T-helper 1 cell treated with Interleukin-12 subunit alpha and Interleukin-12 subunit beta and Interleukin-4 antibody, amounts not matched to agents 30 μg/mL and 1 μg/mL, for 36 hours (primary cell): Measurements from ENCODE around the gene ATP2A3.

Source experiments
- H3K27ac Mint-ChIP-seq: one replicate; pipeline ENCODE4 v1.8.0; 2021; ENCODE audit warnings: mild to moderate bottlenecking, mixed read lengths
- H3K27me3 Mint-ChIP-seq: one replicate; pipeline ENCODE4 v1.8.0; 2021; ENCODE audit warnings: low read depth, mixed read lengths
- H3K36me3 Mint-ChIP-seq: one replicate; pipeline ENCODE4 v1.8.0; 2021; ENCODE audit warnings: low read depth, mixed read lengths
- H3K4me1 Mint-ChIP-seq: one replicate; pipeline ENCODE4 v1.8.0; 2021; ENCODE audit warnings: low read depth, mixed read lengths
- H3K4me3 Mint-ChIP-seq: one replicate; pipeline ENCODE4 v1.8.0; 2021; ENCODE audit warnings: mild to moderate bottlenecking, moderate library complexity, mixed read lengths
- H3K9me3 Mint-ChIP-seq: one replicate; pipeline ENCODE4 v1.8.0; 2021; ENCODE audit warnings: mixed read lengths

The ATP2A3 gene

DNA sequence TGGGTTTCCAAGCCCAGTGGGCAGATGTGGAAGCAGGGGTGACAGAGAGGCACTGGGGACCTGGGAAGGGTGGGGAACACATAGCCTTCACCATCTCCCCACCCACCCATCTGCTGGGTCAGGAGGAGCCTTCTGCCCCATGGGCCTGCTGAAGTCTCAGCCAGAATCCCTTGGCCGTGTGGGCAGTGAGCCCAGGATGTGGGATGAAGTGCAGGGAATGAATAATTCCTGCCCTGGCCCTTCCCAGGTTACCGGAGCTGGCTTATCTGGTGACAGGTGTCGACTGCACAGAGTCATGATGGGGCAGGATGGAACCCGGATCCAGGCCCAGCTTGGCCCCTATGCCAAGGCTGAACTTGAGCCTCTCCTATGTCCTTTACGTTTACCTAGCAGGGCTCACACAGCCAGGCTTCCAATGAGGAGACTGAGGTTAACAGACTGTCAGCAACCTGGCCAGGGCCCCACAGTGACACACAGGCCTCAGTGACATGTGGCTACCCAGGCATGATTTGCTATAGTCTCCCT lies 17.5 kb downstream of the ATP2A3 start:
- Mint-ChIP-seq H3K27ac (no peak overlapping the region), H3K36me3 (peaks cover 29% of the 10 kb centered on the region), H3K9me3 (no peaks in the 10 kb centered on the region), H3K27me3 (no peaks in the 10 kb centered on the region), H3K4me1 (peaks cover 2% of the 10 kb centered on the region), H3K4me3 (no peak overlapping the region)

DNA sequence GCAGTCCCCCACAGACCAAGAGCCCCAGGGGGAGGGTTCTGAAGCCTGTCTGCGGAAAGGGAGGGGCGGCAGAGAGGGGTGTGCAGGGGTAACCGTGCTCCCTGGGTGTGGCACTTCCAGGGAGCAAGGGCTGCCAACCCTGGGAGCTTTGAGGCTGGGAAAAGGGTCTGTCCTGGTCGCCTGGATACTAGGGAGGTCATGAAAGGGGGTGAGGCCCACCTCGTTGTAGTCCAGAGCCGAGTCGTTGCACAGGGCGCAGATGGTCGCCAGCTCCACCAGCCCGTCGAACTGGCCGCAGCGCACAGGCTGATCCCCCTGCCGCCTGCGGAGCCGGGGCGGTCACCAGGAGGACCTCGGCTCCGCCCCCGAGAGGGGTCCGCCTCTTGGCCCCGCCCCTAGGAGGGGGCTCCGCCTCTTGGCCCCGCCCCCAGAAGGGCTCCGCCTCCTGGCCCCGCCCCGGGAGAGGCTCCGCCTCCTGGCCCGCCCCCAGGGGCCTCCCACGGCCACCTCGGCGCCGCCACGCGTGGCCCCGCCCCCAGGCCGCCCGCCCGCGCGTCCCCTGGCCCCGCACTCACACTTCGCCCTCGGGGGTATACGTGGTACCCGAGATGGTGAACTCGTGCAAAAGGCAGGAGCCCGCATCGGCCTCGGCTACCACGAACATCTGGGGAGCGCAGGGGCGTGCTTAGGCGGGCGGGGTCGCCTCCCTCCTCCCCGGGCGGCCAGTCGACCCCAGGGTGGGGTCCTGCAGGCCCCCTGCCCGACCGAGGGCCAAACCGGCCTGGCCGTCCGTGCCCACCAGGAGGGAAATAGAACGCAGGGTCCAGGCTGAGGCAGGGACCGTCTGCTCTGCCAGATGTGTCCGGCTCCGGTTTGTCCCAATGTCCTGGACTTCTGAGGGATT lies 19.5 kb downstream of the ATP2A3 start:
- Mint-ChIP-seq H3K27ac (no peak overlapping the region), H3K4me1 (peaks cover 2% of the 10 kb centered on the region), H3K27me3 (no peaks in the 10 kb centered on the region), H3K36me3 (peaks cover 35% of the 10 kb centered on the region), H3K4me3 (no peak overlapping the region), H3K9me3 (no peaks in the 10 kb centered on the region)

DNA sequence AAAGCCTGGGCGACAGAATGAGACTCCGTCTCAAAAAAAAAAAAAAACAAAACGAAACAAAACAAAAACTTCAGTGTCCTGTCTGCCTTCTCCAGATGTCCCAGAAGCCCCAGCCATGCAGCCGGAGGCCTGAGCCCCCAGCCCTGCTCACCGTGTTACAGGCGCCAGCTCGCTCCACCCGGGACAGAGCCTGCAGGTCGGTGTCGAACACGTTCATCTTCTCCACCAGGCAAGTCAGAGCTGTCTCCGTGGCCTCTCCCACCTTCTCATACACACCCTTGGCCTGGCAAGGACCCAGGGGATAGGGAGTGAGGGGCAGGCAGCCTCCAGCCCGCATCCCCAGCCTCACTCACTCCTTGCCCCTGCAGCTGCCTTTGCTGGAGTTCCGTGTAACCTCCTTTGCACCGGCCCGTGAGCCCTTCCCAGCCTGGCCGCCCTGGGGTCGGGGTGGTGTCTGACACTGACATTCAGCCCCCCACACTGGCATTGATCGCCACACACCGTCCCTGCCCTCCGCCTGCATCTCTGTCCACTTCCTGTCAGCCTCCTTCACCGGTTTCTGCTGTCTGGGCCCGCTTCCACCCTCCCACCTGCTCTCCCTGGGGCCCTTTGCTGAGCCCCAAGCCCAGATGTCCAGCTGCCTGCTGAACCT lies 20.9 kb downstream of the ATP2A3 start:
- no peak overlapping the region for H3K27ac Mint-ChIP-seq
- H3K27me3 Mint-ChIP-seq: no peaks in the 10 kb centered on the region
- peaks cover 35% of the 10 kb centered on the region for H3K36me3 Mint-ChIP-seq
- peaks cover 2% of the 10 kb centered on the region for H3K4me1 Mint-ChIP-seq
- H3K9me3 Mint-ChIP-seq: no peaks in the 10 kb centered on the region
- H3K4me3 Mint-ChIP-seq: no peak overlapping the region

DNA sequence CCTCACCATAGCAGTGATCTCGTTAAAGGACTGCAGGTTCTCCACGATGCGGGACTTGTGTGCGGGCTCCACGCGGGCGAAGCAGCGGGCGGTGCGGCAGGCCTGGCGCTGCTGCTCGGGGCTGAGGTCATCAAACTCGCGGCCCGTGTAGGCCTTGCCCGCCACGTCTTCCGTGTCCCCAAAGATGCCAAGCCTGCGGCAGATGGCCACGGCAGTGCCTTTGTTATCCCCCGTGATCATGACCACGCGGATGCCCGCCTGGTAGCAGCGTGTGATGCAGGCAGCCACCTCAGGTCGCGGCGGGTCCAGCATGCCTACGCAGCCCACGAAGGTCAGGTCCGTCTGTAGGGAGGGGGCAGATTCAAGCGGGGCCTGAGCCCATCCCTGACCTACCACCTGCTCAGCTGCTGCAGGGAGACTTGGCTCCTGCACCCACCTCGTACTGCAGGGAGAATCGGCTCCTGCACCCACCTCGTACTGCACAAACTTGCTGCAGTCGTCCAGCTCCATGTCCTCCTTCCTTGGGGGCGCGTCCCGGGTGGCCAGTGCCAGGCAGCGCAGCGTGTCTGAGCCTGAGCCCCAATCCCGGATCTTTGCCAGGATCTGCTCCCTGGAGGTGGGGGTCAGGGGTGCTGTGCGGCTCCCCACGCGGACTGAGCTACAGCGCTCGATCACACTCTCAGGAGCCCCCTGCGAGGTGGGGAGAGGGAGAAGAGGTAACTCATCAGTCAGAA lies 23.1 kb downstream of the ATP2A3 start:
- H3K27me3 Mint-ChIP-seq: no peaks in the 10 kb centered on the region
- peaks cover 4% of the 10 kb centered on the region for H3K4me1 Mint-ChIP-seq
- no peaks in the 10 kb centered on the region for H3K9me3 Mint-ChIP-seq
- H3K27ac Mint-ChIP-seq: no peak overlapping the region
- peaks cover 44% of the 10 kb centered on the region for H3K36me3 Mint-ChIP-seq
- no peak overlapping the region for H3K4me3 Mint-ChIP-seq

DNA sequence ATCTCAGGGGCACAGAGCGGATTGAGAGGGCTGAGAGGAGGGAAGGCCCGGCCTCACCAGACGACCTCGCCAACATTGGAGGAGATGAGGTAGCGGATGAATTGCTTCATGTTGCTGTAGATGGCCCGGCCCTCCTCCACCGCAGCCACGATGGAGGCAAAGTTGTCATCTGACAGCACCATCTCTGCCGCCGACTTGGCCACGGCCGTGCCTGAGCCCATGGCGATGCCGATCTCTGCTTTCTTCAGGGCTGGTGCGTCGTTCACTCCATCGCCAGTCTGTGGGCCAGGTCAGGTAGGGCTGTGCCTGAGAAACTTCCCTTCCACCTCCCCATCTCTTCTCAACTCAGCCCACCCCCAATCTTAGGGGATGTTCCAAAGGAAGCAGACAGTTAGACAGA lies 26.9 kb downstream of the ATP2A3 start:
- H3K4me3 Mint-ChIP-seq: no peak overlapping the region
- no peaks in the 10 kb centered on the region for H3K27me3 Mint-ChIP-seq
- no peaks in the 10 kb centered on the region for H3K9me3 Mint-ChIP-seq
- H3K4me1 Mint-ChIP-seq: peaks cover 3% of the 10 kb centered on the region
- H3K36me3 Mint-ChIP-seq: peaks cover 43% of the 10 kb centered on the region
- H3K27ac Mint-ChIP-seq: peak overlapping the region; percentile 26

DNA sequence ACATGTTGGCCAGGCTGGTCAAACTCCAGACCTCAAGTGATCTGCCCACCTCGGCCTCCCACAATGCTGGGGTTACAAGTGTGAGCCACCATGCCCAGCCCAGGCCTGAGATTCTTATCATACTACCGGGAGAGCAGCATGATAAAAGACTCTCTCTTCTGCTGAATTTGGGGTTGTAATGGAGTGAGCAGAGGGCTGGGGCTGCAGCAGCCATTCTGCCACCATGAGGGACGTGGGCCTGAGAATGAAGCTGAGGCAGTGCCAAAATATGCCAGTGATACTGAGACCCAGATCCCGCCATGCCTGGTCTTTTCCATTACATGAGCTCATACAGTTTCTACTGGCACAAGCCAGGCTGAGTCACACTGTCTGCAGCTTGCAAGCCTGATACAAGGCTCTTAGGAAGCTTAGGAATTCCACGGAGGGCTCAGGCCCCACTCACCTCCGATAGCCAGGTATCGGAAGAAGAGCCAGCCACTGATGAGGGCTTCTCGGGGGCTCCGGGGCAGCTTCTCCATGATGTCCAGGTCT lies 28.3 kb downstream of the ATP2A3 start:
- peaks cover 43% of the 10 kb centered on the region for H3K36me3 Mint-ChIP-seq
- no peak overlapping the region for H3K27ac Mint-ChIP-seq
- no peaks in the 10 kb centered on the region for H3K27me3 Mint-ChIP-seq
- H3K4me3 Mint-ChIP-seq: no peak overlapping the region
- H3K4me1 Mint-ChIP-seq: peaks cover 3% of the 10 kb centered on the region
- no peaks in the 10 kb centered on the region for H3K9me3 Mint-ChIP-seq

DNA sequence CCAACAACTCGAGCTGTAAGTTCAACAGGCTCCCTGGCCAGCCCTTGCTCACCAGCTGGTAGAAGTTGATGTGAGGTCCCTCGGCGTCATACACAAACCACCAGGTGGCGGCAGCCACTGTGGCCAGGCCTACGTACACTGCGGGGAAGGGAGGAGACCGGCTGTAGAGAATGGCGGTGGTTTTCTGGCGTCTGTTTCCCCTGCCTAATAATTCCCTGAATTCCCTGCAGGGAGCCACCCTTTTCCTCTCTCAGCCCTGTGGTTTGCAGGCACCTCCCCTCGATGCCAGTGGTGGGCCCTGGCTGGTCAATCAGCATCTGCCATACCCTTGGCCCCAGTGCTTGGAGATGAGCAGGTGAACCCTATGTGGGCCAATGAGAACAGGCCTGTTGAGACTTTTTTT lies 29.1 kb downstream of the ATP2A3 start:
- Mint-ChIP-seq H3K27ac (no peak overlapping the region), H3K36me3 (peaks cover 44% of the 10 kb centered on the region), H3K9me3 (no peaks in the 10 kb centered on the region), H3K4me3 (no peak overlapping the region), H3K4me1 (peaks cover 3% of the 10 kb centered on the region), H3K27me3 (no peaks in the 10 kb centered on the region)

DNA sequence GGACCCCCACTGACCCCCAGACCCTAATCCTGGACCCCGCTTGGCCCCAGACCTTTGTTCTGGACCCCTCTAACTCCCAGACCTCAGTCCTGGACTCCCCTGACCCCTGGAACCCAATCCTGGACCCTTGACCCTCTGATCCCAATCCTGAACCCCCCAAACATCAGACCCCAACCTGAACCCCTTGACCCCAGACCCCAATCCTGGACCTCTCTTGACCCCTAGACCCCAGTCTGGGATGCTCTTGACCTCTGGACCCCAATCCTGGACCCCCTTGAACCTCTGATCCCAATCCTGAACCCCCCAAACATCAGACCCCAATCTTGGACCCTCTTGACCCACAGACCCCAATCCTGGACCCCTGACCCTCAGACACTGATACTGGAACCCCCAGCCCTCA lies 34.5 kb downstream of the ATP2A3 start:
- no peak overlapping the region for H3K4me3 Mint-ChIP-seq
- no peaks in the 10 kb centered on the region for H3K4me1 Mint-ChIP-seq
- no peaks in the 10 kb centered on the region for H3K27me3 Mint-ChIP-seq
- H3K9me3 Mint-ChIP-seq: no peaks in the 10 kb centered on the region
- no peak overlapping the region for H3K27ac Mint-ChIP-seq
- peaks cover 19% of the 10 kb centered on the region for H3K36me3 Mint-ChIP-seq

DNA sequence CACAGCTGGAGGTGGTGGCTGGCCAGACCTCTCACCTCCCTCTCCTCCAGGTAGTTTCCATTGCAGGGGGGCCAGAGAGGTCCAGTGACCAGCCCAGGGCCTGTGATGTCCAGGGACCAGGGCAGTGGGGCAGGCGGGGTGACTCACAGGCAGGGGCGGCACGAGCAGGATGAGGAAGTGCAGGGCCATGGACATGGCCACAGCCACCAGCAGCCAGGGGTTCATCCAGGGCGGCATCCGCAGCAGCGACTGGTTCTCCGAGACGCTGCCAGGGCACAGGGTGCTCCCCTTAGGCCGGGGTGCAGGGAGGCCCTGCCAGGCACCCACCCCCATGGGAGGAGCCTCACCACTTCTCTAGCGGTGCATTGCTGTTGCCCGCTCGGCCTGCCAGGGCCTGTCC lies 35.1 kb downstream of the ATP2A3 start:
- no peak overlapping the region for H3K4me3 Mint-ChIP-seq
- no peak overlapping the region for H3K27ac Mint-ChIP-seq
- no peaks in the 10 kb centered on the region for H3K4me1 Mint-ChIP-seq
- no peaks in the 10 kb centered on the region for H3K9me3 Mint-ChIP-seq
- H3K27me3 Mint-ChIP-seq: no peaks in the 10 kb centered on the region
- H3K36me3 Mint-ChIP-seq: peaks cover 18% of the 10 kb centered on the region

DNA sequence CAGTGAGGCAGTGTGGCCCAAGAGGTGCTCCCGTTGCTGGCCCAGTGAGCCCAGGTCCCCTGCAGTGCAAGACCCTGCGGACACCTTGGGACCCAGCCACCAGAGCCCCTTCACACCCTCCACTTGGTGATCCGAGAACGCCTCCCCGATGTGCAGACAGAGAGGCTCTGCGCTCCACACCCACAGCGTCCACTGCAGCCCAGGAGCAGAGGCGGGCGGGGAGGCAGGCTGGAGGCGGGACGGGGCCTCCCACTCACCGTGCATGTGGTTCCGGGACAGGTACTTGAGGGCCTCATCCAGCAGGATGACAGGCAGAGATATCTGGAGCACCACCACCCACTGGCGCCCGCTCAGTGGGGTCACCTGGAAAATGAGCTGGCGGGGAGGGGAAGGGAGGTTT lies 35.8 kb downstream of the ATP2A3 start:
- H3K36me3 Mint-ChIP-seq: peaks cover 15% of the 10 kb centered on the region
- no peak overlapping the region for H3K27ac Mint-ChIP-seq
- no peaks in the 10 kb centered on the region for H3K4me1 Mint-ChIP-seq
- no peaks in the 10 kb centered on the region for H3K27me3 Mint-ChIP-seq
- no peaks in the 10 kb centered on the region for H3K9me3 Mint-ChIP-seq
- H3K4me3 Mint-ChIP-seq: no peak overlapping the region

DNA sequence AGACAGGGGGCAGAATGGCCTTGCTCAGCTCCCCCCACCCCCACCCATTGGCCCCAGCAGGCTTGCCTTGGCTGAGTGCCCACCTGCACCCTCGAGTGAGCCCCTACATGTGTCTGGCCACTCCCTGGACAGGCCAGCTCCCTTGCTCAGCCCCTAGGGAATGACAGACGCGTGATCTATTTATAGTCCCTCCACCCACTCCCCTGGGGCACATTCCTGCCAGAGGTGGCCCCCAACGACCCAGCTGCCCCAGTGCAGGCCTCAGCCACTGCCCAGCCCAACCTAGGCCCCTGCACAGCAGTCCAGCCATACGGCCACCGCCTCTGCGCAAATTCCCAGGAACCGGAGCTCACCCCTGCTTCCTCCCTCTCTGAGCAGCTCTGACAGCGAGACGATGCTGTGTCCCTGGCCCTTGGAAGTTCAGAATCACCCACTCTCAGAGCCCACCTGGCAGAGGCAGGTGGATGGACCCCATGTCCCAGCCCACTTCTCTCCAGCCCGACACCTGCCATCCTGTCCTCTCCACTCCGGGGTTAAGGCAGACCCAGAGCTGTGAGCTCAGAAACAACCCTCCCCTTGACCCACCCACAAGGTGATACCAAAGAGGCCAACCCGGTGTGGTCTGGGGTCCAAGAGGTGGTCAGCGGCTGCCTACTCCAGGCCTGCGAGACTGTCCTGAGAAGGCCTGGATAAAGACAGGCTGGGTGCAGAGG lies 36.5 kb downstream of the ATP2A3 start:
- Mint-ChIP-seq H3K4me1 (no peaks in the 10 kb centered on the region), H3K4me3 (no peak overlapping the region), H3K9me3 (no peaks in the 10 kb centered on the region), H3K27me3 (no peaks in the 10 kb centered on the region), H3K27ac (no peak overlapping the region), H3K36me3 (peaks cover 15% of the 10 kb centered on the region)

DNA sequence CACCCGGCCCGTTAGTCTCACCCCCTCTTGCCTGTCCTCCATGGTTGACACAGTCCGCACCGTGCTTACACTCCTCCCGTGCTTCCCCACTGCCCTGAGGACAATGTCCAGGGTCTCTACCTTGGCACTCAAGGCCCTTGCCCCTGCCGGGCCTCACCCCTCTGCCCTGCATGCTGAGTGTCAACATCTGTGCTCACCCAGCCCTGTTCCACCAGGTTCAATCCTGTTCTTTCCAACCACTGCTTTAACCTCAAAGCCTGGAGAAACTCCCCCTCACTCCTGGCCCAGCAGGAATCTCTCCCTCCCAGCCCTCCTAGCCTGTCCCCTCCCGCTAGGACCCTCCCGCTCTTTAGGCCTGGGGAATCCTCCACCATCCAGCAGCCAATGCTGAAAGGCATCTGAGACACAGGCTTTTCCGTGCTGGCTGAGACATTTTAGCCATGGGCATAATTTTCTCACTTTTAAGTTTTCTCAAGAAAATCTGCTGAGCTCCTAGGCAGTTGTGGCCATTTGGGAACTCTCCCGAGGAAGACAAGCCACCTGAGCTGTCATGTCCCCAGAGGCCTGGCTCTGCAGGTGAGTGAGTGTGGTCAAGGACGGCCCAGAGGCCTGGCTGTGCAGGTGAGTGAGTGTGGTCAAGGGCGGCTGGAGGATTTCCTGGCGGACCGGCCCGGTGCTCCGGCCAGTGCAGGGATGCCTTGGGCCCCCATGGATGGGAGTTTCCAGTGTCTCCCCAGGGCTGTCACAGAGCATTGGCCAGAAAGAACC lies 37.2 kb downstream of the ATP2A3 start:
- Mint-ChIP-seq H3K27ac (no peak overlapping the region), H3K27me3 (no peaks in the 10 kb centered on the region), H3K4me3 (no peak overlapping the region), H3K4me1 (no peaks in the 10 kb centered on the region), H3K9me3 (no peaks in the 10 kb centered on the region), H3K36me3 (peaks cover 11% of the 10 kb centered on the region)

DNA sequence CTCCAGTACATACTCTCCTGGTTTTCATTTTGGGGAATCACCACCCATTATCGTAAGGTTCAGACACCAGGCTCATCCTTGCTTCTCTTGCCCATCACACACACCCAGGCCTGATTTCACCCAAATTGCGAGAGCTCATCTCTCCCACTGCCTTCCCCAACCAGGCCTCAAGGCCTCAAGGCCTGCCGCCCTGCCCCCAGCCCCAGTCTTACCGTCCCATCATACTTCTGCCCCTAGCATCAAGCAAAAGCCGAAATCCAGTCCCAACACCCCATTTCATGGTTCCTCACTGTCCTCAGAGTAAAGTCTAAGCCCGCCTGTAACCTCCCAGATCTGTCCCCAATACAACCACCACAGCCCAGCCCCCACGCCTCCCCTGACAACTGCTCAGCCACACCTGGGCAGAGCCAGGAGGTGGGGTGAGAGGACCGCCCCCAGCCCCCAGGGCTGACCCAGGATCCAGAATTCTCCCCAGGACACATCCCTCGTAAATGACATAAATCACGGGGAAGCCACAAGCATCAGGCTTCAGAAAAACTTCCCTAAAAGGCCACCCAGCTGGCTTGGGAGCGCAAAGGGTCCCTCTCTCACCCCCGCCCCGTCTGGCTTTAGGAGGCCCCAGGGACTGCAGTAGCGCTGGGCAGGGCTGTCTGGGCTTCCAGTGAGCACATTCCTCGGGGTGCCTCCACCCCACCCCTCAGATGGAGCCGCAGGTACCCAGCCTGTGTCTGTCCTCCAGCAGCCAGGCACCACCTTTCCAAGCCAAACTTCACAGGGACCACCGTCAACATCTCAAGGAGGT lies 38.4 kb downstream of the ATP2A3 start:
- no peaks in the 10 kb centered on the region for H3K4me1 Mint-ChIP-seq
- no peak overlapping the region for H3K27ac Mint-ChIP-seq
- H3K4me3 Mint-ChIP-seq: no peak overlapping the region
- H3K9me3 Mint-ChIP-seq: no peaks in the 10 kb centered on the region
- H3K27me3 Mint-ChIP-seq: no peaks in the 10 kb centered on the region
- H3K36me3 Mint-ChIP-seq: peaks cover 6% of the 10 kb centered on the region
